NAMALWA (cell line): Measurements from ENCODE around the gene ZP3.
"Not testable (repeated sequence)": the region's sequence is repeated elsewhere in the genome, so short reads cannot be mapped to it uniquely, and the experiment has no call there.

Experiments
- DNase-seq: peaks from one replicate; pipeline ENCODE4 v3.0.0-alpha.2; 2015; ENCODE audit warnings: low spot score

Gene ZP3

GRCh38 chr7:76442664-76443446, 18.1 kb downstream of the ZP3 start:
- not testable (repeated sequence) for DNase-seq

DNA sequence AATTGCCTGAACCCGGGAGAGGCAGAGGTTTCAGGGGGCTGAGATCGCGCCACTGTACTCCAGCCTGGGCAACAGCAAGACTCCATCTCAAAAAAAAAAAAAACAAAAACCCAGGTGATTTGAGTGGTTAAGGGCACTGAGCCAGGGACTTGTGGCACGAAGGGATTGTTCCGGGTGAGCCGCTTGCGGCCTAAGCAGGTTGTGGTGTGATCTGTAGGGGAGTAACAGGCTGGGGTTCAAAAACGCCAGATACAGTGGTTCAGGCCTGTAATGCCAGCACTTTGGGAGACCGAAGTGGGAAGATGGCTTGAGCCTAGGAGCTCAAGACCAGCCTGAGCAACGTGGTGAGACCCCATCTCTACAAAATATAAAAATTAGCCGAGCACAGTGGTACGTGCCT, 19.1 kb downstream of the ZP3 start:
- not testable (repeated sequence) for DNase-seq

DNA sequence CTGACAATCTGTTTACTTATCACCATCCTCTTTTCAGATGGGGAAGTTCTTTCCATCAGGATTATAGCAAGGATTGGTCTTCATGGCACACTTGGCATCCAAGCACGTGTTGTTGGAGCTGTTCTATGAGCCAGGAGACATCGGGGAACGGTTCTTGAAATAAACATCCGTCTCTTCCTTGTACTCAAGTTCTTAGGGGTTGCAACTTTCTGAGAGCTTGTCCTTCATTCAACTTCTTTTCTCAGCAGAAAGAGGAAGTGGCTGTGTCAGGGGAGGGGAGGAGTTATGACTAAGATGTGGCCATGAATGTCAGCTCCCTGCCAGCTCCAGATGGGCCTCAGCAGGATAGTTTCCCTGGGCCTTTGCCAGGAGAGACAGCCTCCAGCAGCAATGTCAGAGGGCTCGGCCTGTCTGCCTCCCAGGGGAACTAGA, 20.8 kb downstream of the ZP3 start:
- peak; percentile 57 for DNase-seq

- not testable (repeated sequence) for DNase-seq
These were observed 32.3 kb downstream of the ZP3 start for GRCh38 chr7:76457017-76457416.

- not testable (repeated sequence) for DNase-seq
These were observed 33.8 kb downstream of the ZP3 start for GRCh38 chr7:76458504-76458903.

GRCh38 chr7:76460767-76461166, 36.0 kb downstream of the ZP3 start:
- not testable (repeated sequence) for DNase-seq

GRCh38 chr7:76461464-76462101, 36.8 kb downstream of the ZP3 start, which contains the start of gene DTX2:
DTX2 (plus strand) TSS chr7:76461709; CDS start chr7:76480510, 18,801 bp downstream.
- not testable (repeated sequence) for DNase-seq

- DNase-seq, result not testable (repeated sequence)
These were observed 37.6 kb downstream of the ZP3 start for GRCh38 chr7:76462271-76462882.

GRCh38 chr7:76464959-76465358, 40.2 kb downstream of the ZP3 start:
- DNase-seq, result not testable (repeated sequence)

GRCh38 chr7:76465950-76466349, 41.2 kb downstream of the ZP3 start:
- not testable (repeated sequence) for DNase-seq

GRCh38 chr7:76467743-76468404, 43.1 kb downstream of the ZP3 start:
- not testable (repeated sequence) for DNase-seq

- DNase-seq, result not testable (repeated sequence)
These were observed 46.9 kb downstream of the ZP3 start for GRCh38 chr7:76471556-76472221.

DNA sequence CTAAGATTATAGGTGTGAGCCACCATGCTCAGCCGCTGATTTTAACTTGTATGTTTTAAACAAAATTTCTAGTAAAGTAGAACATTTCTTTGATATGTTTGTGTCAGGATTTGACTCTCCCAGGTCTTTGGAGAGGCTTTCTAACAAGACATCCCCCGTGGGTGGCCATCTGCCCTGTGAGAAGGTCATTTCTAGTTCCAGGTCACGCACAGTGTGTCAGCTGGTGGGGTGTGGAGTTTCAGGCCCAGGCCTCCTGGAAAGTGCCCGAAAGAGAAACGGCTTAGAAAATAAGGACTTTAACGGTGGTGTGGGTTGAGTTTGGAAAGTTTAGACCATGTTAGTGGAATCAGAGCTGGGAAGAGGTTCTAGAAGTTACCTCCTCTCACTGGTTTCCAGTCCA, 48.3 kb downstream of the ZP3 start:
- not testable (repeated sequence) for DNase-seq

GRCh38 chr7:76476280-76476679, 51.5 kb downstream of the ZP3 start:
- DNase-seq, result not testable (repeated sequence)

DNA sequence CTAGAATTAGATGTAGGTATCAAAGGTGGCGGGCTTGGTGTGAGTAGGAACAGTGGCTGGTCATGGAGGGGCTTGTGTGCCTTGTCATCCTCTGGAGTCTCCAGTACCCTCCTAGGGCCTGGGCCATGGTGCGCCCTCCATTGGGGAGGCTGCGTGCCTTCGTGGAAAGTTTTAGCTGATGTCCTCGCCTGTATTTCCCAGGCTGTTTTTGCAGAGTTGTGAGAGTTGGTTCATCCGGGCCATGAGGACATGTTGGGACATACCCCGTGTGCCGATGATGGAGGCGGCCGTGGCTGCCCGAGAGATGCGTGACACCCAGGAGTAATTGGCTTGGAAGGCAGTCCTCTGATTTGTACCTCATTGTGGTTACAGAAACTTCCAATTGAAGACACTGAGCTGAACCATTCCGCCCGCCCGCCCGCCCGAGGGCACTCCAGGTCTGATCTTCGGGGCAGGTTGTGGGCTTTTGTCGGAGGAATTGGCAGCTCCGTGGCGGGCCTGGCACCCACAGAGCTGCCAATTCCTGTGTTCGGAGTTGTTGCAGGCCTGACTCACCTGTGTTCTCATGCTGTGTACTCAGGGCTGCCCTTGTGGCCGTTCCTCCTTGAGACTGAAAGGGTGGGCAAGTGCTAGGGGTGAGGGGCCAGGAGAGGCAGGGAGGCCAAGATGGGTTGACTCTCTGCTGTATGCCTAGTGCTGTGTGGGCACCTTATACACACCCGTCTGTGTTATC, 52.2 kb downstream of the ZP3 start:
- DNase-seq, result not testable (repeated sequence)

- DNase-seq, result not testable (repeated sequence)
These were observed 54.9 kb downstream of the ZP3 start for GRCh38 chr7:76479628-76480027.

DNA sequence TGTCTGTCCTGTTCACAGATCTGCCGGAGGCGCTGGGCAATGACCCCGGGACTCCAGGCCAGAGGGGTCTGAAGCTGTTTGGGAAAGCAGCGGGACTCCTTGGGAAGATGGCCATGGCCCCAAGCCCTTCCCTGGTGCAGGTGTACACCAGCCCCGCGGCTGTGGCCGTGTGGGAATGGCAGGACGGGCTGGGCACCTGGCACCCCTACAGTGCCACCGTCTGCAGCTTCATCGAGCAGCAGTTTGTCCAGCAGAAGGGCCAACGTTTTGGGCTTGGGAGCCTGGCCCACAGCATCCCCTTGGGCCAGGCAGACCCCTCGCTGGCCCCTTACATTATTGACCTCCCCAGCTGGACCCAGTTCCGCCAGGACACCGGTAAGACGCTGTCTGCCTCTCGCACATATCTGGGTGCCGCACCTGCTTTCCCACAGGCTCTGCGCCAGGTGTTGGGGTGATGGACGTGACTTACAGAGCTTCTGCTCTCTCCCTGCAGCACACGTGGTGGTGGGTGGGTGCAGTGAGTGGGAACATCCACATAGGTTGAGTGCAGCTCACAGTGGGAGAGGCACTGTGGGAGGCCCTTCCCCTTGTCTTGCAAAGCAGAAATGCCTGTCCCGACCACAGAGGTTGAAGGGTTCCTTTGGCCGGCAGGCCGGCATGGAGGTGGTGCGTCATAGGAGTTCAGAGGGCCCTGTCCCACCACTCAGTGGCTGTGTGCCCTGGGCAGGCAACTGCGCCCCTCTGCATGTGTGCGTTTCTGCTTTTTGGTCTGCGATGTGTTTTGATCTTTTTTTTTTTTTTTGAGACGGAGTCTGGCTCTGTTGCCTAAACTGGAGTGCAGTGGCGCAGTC, 55.9 kb downstream of the ZP3 start:
- not testable (repeated sequence) for DNase-seq

DNA sequence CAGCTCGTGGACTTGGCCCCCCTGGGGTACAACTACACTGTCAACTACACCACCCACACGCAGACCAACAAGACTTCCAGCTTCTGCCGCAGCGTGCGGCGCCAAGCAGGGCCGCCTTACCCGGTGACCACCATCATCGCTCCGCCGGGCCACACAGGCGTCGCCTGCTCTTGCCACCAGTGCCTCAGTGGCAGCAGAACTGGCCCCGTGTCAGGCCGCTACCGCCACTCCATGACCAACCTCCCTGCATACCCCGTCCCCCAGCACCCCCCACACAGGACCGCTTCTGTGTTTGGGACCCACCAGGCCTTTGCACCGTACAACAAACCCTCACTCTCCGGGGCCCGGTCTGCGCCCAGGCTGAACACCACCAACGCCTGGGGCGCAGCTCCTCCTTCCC, 57.9 kb downstream of the ZP3 start:
- DNase-seq, result not testable (repeated sequence)

- not testable (repeated sequence) for DNase-seq
These were observed 58.3 kb downstream of the ZP3 start for GRCh38 chr7:76483081-76483480.

GRCh38 chr7:76484456-76484855, 59.7 kb downstream of the ZP3 start:
- not testable (repeated sequence) for DNase-seq
